SJCRH30 (cell line): ENCODE results near the gene SIRT2. TPM values are rescaled to one million over a fixed set of nuclear protein-coding genes. Genes with fewer than 3 reads are reported as not detected.

ENCODE experiments used
- DNase-seq, 2 experiments: peaks; one replicate each; pipeline ENCODE4 v3.0.0-alpha.2; 2015 to 2020
- H3K27ac ChIP-seq: fragments of 250-450 bp; sonication (Bioruptor Pico); 2 replicates; pipeline ENCODE4 v1.5.1; 2020; ENCODE audit warnings: mild to moderate bottlenecking, moderate library complexity
- H3K27me3 ChIP-seq: fragments of 250-450 bp; sonication (Bioruptor Pico); 2 replicates; pipeline ENCODE4 v1.5.1; 2020; ENCODE audit warnings: mild to moderate bottlenecking, moderate library complexity
- H3K36me3 ChIP-seq: fragments of 250-450 bp; sonication (Bioruptor Pico); 2 replicates; pipeline ENCODE4 v1.5.1; 2020; ENCODE audit warnings: mild to moderate bottlenecking, moderate library complexity
- H3K4me1 ChIP-seq: fragments of 250-450 bp; sonication (Bioruptor Pico); 2 replicates; pipeline ENCODE4 v1.5.1; 2020; ENCODE audit warnings: mild to moderate bottlenecking, moderate library complexity
- H3K4me3 ChIP-seq: fragments of 250-450 bp; sonication (Bioruptor Pico); 2 replicates; pipeline ENCODE4 v1.5.1; 2020; ENCODE audit warnings: mild to moderate bottlenecking, moderate library complexity
- H3K9me3 ChIP-seq: fragments of 250-450 bp; sonication (Bioruptor Pico); replicated peaks from 2 replicates; pipeline ENCODE4 v1.5.1; 2020; ENCODE audit warnings: mild to moderate bottlenecking, moderate library complexity
- total RNA-seq: library from RNA; depleted of rRNA; stranded (reverse); fragments of >200 nt; shearing (Covaris generic); gene quantifications from 2 replicates; pipeline ENCODE4 v1.2.3, GENCODE V29; 2014

The SIRT2 gene
- total RNA-seq, 1 experiment from 2014 or later: 44.6 TPM

DNA sequence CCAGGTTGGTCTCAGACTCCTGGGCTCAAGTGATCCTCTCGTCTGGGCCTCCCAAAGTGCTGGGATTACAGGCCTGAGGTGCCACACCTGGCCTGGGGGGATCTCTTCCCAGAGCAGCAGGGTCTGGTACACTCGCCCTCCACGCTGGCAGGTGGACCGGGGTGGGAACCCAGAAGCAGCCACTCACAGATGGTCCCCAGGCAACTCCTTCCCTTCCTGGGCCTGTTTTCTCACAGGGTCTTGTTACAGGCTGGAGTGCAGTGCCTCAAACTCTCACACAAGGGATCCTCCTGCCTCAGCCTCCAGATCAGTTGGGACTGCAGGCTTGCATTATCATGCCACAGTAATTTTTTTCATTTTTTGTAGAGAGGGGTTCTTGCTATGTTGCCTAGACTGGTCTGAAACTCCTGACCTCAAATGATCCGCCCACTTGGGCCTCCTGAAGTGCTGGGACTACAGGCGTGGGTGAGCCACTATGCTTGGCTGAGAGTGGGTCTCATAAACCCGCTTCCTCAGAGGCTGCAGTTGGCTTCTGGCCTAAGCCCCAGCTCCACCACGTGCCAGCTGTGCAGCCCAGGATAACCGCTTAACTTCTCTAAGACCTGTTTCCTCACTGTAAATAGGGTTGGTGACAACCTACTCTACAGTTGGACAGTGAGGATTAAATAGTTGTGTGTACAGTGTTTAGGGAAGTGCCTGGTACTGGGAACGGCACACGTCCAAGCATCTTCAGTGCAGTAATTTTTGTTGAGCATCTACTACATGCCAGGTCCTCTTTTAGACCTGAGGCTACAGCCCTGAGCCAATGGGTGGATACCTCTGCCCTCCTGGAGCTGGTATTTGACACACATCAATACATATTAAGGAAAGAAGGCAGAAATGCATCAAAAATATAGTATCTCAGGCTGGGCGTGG lies 13.4 kb upstream of the SIRT2 start:
- H3K27ac ChIP-seq: no peak overlapping the region
- peak; percentile 47 to 66 for DNase-seq
- peaks cover 5% of the 10 kb centered on the region for H3K36me3 ChIP-seq
- peaks cover 13% of the 10 kb centered on the region for H3K4me1 ChIP-seq
- no peaks in the 10 kb centered on the region for H3K9me3 ChIP-seq
- H3K27me3 ChIP-seq: no peaks in the 10 kb centered on the region
- H3K4me3 ChIP-seq: no peak overlapping the region

DNA sequence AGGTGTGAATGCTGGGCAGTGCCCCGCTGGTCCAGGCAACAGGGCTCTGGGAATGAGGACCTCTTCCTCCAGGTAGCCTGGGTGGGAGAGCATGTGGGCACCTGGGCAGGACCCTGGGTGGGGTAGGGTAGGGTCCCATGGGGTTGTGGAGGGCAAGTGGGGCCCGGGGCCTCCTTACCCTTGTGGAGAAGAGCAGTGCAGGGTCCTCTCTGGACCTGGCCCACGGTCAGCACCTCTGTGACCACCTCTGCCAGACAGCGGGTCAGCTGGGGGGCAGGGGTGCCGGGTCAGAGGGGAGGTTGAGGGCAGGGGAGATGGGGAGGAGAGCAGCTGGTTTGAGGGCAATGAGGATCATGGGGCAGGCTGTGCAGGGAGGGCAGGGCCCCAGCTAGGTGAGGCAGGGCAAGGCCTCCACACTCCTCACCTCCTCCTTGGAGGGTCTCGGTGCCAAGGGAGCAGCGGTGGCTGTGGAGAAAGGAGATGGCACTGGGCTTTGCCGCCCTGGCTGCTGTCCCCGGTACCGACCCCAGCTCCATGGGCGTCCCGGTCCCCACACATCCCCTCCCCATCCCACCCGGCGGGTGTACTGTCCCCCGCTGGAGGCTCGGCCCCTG lies 12.1 kb upstream of the SIRT2 start:
- H3K36me3 ChIP-seq: peaks cover 19% of the 10 kb centered on the region
- DNase-seq: no peak
- H3K4me3 ChIP-seq: no peak overlapping the region
- no peak overlapping the region for H3K27ac ChIP-seq
- no peaks in the 10 kb centered on the region for H3K9me3 ChIP-seq
- H3K27me3 ChIP-seq: no peaks in the 10 kb centered on the region
- peaks cover 7% of the 10 kb centered on the region; the same call in 1 of the 2 replicates for H3K4me1 ChIP-seq

DNA sequence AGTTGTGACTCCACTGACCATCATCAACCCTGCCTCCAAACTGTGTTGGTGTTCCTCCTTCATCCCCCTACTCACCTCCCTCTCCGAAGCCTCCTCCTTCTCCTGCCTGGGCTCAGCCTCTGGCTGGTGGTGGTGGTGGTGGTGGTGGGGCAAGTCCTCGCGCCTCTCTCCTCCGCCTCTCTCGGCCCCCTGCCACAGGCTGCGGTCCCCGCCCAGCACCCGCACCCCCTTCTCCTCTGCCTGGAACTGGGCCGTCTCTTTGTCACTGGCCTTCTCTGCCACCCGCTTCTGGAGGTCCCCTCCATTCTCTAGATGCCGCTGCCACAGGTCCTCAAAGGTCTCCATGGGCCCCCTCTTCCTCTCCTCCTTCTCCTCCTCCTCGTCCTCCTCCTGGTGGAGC lies 11.1 kb upstream of the SIRT2 start:
- H3K27ac ChIP-seq: no peak overlapping the region
- no peaks in the 10 kb centered on the region for H3K27me3 ChIP-seq
- H3K36me3 ChIP-seq: peaks cover 29% of the 10 kb centered on the region
- peaks cover 7% of the 10 kb centered on the region; the same call in 1 of the 2 replicates for H3K4me1 ChIP-seq
- H3K9me3 ChIP-seq: no peaks in the 10 kb centered on the region
- no peak overlapping the region for H3K4me3 ChIP-seq
- DNase-seq: no peak

DNA sequence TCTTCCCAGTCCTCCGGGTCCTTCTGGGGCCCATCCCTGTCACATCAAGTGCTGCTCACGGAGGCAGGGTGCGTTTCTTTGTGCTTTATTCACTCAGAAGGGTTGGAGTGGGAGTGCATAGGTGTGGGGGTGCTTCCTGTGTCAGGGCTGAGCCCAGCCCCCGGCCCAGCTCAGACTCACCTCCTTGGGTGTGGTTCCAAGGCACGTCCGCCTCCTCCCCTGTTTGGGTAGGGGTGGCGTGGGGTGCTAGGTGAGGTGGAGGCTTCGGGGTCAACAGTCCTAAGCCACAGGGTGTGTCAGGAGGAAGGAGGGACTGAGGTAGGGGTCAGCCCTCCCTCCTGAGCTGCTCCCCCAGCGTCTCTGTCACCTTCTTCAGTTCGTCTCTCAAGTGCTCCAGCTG lies 9.5 kb upstream of the SIRT2 start:
- no peak overlapping the region for H3K27ac ChIP-seq
- no peaks in the 10 kb centered on the region for H3K9me3 ChIP-seq
- peaks cover 40% of the 10 kb centered on the region for H3K36me3 ChIP-seq
- DNase-seq: no peak
- peaks cover 7% of the 10 kb centered on the region; the same call in 1 of the 2 replicates for H3K4me1 ChIP-seq
- H3K27me3 ChIP-seq: no peaks in the 10 kb centered on the region
- no peak overlapping the region for H3K4me3 ChIP-seq

DNA sequence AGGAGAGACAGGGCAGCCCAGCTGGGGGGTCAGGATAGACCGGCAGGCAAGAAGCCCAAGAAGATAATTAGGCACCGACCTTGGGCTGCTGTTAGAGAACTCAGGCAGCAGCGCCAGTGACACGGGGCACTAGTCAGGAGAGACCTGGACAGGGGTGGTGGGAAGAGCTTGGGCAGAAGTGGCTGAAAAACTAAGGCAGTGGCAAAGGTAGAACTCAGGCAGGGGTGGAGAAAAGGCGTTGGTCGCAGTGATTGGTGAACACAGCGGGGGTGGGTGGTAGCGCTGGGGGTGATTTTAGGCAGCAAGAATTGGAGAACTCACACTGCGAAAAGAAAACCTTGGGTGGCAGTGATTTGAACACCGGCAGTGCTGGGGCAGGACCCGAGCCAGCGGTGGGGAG lies 8.3 kb upstream of the SIRT2 start:
- no peaks in the 10 kb centered on the region for H3K9me3 ChIP-seq
- H3K4me3 ChIP-seq: no peak overlapping the region
- H3K27me3 ChIP-seq: no peaks in the 10 kb centered on the region
- DNase-seq: no peak
- peaks cover 40% of the 10 kb centered on the region for H3K36me3 ChIP-seq
- H3K4me1 ChIP-seq: peaks cover 4% of the 10 kb centered on the region; the same call in 1 of the 2 replicates
- H3K27ac ChIP-seq: no peak overlapping the region

DNA sequence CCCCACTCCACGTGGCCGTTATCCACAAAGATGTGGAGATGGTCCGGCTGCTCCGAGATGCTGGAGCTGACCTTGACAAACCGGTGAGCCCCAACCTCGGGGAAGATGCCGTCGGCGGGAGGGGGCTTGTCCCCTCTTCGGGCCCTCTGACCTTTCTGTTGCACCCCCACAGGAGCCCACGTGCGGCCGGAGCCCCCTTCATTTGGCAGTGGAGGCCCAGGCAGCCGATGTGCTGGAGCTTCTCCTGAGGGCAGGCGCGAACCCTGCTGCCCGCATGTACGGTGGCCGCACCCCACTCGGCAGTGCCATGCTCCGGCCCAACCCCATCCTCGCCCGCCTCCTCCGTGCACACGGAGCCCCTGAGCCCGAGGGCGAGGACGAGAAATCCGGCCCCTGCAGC lies 7.8 kb upstream of the SIRT2 start:
- H3K9me3 ChIP-seq: no peaks in the 10 kb centered on the region
- H3K27ac ChIP-seq: no peak overlapping the region
- no peak overlapping the region for H3K4me3 ChIP-seq
- H3K36me3 ChIP-seq: peaks cover 40% of the 10 kb centered on the region
- H3K27me3 ChIP-seq: no peaks in the 10 kb centered on the region
- no peak for DNase-seq
- H3K4me1 ChIP-seq: peaks cover 4% of the 10 kb centered on the region; the same call in 1 of the 2 replicates

DNA sequence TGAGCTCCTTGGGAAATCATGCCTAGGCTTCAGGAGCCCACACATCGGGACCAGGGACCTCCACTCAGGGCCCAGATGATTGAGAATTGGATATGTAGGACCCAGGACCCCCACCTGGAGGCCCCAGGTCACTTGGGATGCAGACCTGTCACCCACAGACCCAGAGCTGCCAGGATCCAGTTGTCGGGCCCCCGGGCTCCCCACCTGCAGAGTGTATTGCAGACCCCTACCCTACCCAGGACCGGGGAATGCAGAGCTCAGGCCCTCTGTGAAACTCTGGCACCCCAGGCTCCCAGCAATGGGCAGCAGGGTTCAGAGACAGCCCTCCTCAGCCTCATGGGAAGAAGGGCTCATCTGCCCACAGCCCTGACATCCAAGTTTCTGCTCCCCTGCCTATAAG lies 6.2 kb upstream of the SIRT2 start:
- Histone ChIP-seq H3K4me3 (no peak overlapping the region), H3K27ac (no peak overlapping the region), H3K27me3 (no peaks in the 10 kb centered on the region), H3K4me1 (0 out of 2 replicates have a peak, but pooled peaks cover 2% of the 10 kb centered on the region), H3K36me3 (peaks cover 40% of the 10 kb centered on the region), H3K9me3 (no peaks in the 10 kb centered on the region; the same call in 1 of the 2 replicates)
- no peak for DNase-seq

DNA sequence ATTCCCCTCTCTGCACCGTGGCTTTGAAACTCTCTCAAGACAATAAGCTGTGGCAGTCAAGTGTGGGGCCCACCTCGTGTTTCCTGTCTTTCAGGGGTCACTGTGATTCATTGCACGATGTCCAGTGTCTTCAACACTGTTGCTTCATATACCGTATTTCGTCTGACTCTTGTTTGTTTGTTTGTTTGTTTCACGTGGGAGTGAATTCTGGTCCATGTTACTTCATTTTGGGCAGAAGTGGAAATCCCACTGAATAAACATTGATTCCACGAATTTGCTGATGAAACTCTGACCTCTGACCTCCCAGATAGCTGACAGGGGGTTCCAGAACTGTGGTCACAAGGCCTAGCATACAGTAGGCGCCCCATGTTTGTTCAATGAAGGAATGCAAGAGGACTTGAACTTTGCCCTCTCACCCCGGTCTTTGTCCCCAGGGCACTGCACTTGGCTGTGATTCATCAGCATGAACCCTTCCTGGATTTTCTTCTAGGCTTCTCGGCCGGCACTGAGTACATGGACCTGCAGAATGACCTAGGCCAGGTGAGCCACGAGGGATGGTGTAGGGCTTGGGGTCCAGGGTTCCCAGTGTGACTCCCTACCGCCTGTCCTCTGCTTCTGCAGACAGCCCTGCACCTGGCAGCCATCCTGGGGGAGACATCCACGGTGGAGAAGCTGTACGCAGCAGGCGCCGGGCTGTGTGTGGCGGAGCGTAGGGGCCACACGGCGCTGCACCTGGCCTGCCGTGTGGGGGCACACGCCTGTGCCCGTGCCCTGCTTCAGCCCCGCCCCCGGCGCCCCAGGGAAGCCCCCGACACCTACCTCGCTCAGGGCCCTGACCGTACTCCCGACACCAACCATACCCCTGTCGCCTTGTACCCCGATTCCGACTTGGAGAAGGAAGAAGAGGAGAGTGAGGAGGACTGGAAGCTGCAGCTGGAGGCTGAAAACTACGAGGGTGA lies 5.4 kb upstream of the SIRT2 start:
- H3K27ac ChIP-seq: no peak overlapping the region
- no peak for DNase-seq
- no peaks in the 10 kb centered on the region for H3K27me3 ChIP-seq
- 0 out of 2 replicates have a peak, but pooled peaks cover 3% of the 10 kb centered on the region for H3K4me1 ChIP-seq
- H3K9me3 ChIP-seq: no peaks in the 10 kb centered on the region; the same call in 1 of the 2 replicates
- peaks cover 40% of the 10 kb centered on the region for H3K36me3 ChIP-seq
- H3K4me3 ChIP-seq: no peak overlapping the region

DNA sequence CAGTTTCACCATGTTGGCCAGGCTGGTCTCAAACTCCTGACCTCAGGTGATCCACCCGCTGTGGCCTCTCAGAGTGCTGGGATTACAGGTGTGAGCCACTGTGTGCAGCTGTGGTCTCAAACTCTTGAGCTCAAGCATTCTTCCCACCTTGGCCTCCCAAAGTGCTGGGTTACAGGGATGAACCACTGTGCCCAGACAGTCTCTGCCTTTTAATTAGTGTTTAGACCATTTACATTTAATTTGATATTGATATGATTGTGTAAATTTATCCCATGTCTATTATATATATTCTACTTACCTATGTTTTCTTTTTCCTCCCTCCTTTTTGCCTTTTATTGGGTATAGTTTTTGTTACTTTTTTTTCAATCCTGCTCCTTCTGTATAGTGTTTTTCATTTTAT lies 2.3 kb upstream of the SIRT2 start:
- H3K27me3 ChIP-seq: no peaks in the 10 kb centered on the region
- no peak overlapping the region for H3K27ac ChIP-seq

DNA sequence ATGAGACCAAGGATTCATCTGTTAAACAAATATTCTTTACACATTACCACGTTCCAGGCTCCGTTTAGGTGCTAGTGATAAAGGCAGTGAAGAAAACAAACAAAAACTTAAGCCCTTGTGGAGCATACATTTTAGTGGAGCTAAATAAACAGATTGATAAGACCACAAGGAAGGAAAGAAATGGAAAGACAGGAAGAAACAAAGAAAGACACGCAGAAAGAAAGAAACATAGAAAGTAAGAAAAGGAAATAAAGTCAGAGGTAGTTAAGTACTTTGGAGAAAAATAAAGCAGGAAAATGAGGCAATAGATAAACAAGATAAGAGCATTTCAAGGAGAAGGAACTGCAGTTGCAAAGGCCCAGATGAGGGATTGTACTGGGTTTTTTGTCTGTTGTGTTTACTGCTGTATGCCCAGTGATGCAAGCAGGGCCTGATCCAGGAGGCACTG lies 1.3 kb upstream of the SIRT2 start:
- Histone ChIP-seq H3K4me3 (peak overlapping the region; percentile 78), H3K36me3 (peaks cover 13% of the 10 kb centered on the region), H3K27me3 (no peaks in the 10 kb centered on the region), H3K9me3 (no peaks in the 10 kb centered on the region; the same call in 1 of the 2 replicates), H3K4me1 (peaks cover 8% of the 10 kb centered on the region; the same call in 1 of the 2 replicates), H3K27ac (peak overlapping the region; percentile 67; the same call in 1 of the 2 replicates)
- no peak for DNase-seq

More for the DNA sequence above, 2.3 kb upstream of the SIRT2 start:
- Histone ChIP-seq H3K9me3 (no peaks in the 10 kb centered on the region; the same call in 1 of the 2 replicates), H3K36me3 (peaks cover 23% of the 10 kb centered on the region), H3K4me1 (peaks cover 8% of the 10 kb centered on the region; the same call in 1 of the 2 replicates), H3K4me3 (no peak overlapping the region)
- DNase-seq: no peak

DNA sequence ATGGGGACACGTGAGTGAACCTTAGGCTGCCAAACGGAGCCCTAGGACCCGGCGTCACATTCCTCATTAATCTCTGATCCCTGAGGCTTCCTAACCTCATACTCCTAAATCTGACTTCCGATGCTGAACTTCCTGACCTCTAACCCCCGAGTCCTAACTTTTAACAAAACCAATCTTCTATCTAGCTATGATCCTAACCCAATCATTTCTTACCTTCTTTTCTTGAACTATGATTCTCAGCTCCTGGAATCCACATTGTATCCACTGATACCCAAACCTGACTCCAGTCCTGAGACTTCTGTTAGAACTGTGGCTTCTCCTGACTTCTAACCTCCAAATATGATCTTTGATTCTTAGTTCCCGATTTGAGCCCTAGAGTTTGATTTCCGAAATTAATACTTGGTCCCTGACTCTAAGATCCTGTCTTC lies 798 bp upstream of the SIRT2 start:
- Histone ChIP-seq H3K27ac (peak overlapping the region; percentile 67), H3K4me3 (peak overlapping the region; percentile 78), H3K4me1 (peaks cover 8% of the 10 kb centered on the region; the same call in 1 of the 2 replicates), H3K36me3 (peaks cover 8% of the 10 kb centered on the region), H3K27me3 (no peaks in the 10 kb centered on the region), H3K9me3 (no peaks in the 10 kb centered on the region; the same call in 1 of the 2 replicates)
- no peak for DNase-seq

DNA sequence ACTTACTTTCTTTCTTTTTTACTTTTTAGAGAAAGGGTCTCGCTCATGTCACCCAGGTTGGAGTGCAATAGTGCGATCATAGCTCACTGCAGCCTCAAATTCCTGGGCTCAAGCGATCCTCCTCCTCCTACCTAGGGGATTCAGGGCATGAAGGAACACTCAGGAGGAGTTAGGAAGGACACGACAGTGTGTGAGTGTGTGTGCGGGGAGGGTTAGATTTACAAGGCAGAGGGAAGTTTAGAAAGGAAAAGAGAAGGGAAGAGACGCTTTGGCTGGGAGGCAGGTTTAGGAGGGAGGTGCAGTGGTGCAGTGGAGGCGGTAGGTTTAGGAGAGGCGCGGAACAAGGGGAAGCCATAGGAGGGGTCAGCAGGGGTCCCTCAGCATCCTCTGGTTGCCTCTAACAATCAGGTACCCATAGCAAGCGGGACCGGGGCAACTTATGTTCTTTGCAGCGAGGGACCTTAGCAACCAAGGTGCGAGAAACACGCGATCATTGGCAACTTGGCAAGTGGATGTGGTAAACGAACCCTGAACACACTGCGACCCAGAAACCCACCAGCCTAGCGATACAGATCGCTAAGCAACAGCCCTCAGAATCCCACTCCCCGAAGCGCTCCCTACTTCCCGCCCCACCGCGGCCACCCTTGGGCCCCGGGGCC lies 501 bp downstream of the SIRT2 start:
- Histone ChIP-seq H3K9me3 (no peaks in the 10 kb centered on the region; the same call in 1 of the 2 replicates), H3K27me3 (no peaks in the 10 kb centered on the region), H3K4me1 (peaks cover 8% of the 10 kb centered on the region; the same call in 1 of the 2 replicates), H3K27ac (peak overlapping the region; percentile 11), H3K4me3 (peak overlapping the region; percentile 78), H3K36me3 (no peaks in the 10 kb centered on the region)
- DNase-seq: peak in 1 of 2 experiments; percentile 38

DNA sequence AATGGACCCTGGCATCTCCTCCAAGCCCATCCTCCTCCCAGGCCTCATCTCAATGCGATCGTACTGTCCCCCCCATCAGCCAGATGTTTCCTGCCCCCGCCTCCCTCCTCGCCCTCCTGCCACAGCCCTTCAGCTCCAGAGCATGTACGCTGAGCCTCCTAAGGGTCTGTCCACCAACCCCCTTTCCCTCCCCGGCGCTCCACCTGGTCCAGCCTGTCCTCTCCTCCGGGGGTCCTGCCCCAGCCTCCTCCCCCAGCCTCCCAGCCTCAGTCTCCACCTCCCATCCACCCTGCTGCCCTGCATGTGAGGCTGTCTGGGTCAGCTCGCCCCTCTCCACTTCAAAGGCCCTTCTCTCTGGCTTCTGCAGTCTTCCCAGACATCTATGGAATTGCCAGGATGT lies 4.5 kb downstream of the SIRT2 start:
- Histone ChIP-seq H3K27ac (no peak overlapping the region), H3K27me3 (no peaks in the 10 kb centered on the region), H3K36me3 (peaks cover 2% of the 10 kb centered on the region; the same call in 1 of the 2 replicates), H3K9me3 (no peaks in the 10 kb centered on the region), H3K4me1 (peaks cover 25% of the 10 kb centered on the region), H3K4me3 (no peak overlapping the region)
- no peak for DNase-seq
